GM12878 (cell line): ENCODE data around the gene SCARB1. TPM values are rescaled to one million over a fixed set of nuclear protein-coding genes. Genes with fewer than 3 reads are reported as not detected.
A peak's percentile ranks its signal among the peaks of the same experiment; 100 is the strongest.

Experiments used
- BHLHE40 ChIP-seq, 2 experiments: fragments of 450-650 bp in 1 of 2; IDR thresholded peaks; 2 replicates each; pipeline ENCODE4 v1.6.1; 2011 to 2017; ENCODE audit warnings: low read depth in 2 of 2, borderline replicate concordance in 1 of 2, improper control_type of control experiment in 1 of 2, low read length in 1 of 2, mild to moderate bottlenecking in 1 of 2
- DPF2 ChIP-seq: fragments of 450-650 bp; IDR thresholded peaks from 2 replicates; pipeline ENCODE4 v1.6.1; 2017; ENCODE audit warnings: mild to moderate bottlenecking
- GATAD2B ChIP-seq: fragments of 450-650 bp; conservative IDR thresholded peaks from 2 replicates; pipeline ENCODE4 v1.6.1; 2017; ENCODE audit warnings: low read depth, mild to moderate bottlenecking, moderate library complexity
- MYB ChIP-seq: fragments of 150-350 bp; IDR thresholded peaks from 2 replicates; pipeline ENCODE4 v1.6.1; 2014; ENCODE audit warnings: mild to moderate bottlenecking, low read depth, low read length, borderline replicate concordance
- NBN ChIP-seq: fragments of 450-650 bp; IDR thresholded peaks from 2 replicates; pipeline ENCODE4 v1.6.1; 2016
- NR2C1 ChIP-seq: fragments of 450-650 bp; IDR thresholded peaks from 2 replicates; pipeline ENCODE4 v1.6.1; 2017; ENCODE audit warnings: antibody characterized with exemption, mild to moderate bottlenecking, moderate library complexity
- POLR2AphosphoS2 ChIP-seq: IDR thresholded peaks from 2 replicates; pipeline ENCODE4 v1.6.1; 2011; ENCODE audit warnings: low read depth, mild to moderate bottlenecking, low read length, improper control_type of control experiment, moderate library complexity
- POLR2AphosphoS5 ChIP-seq: IDR thresholded peaks from 2 replicates; pipeline ENCODE4 v1.6.1; 2011; ENCODE audit warnings: mild to moderate bottlenecking, low read length, inconsistent platforms
- RB1 ChIP-seq: fragments of 450-650 bp; formaldehyde crosslinking; IDR thresholded peaks from 2 replicates; pipeline ENCODE4 v1.6.1; 2017; ENCODE audit warnings: mild to moderate bottlenecking, borderline replicate concordance
- STAT3 ChIP-seq: IDR thresholded peaks from 2 replicates; pipeline ENCODE4 v1.6.1; 2011; ENCODE audit warnings: low read depth, low read length, improper control_type of control experiment
- TCF3 ChIP-seq: IDR thresholded peaks from 2 replicates; pipeline ENCODE4 v1.6.1; 2012; ENCODE audit warnings: low read depth, mild to moderate bottlenecking, low read length, borderline replicate concordance; ENCODE audit not compliant: insufficient read depth
- ZNF24 ChIP-seq: fragments of 450-650 bp; IDR thresholded peaks from 2 replicates; pipeline ENCODE4 v1.6.1; 2017; ENCODE audit warnings: antibody characterized with exemption, mild to moderate bottlenecking
- polyA plus RNA-seq, 11 experiments: library from polyadenylated mRNA; depleted of rRNA in 4 of 11; unstranded in 6 of 11; stranded (reverse) in 5 of 11; fragments of >200 nt; fragmentation: Nextera tagmentation in 4 of 11; fragmentation: Illumina TruSeq in 1 of 11; extraction: Ambion mirVana in 4 of 11; extraction: Trizol in 1 of 11; gene quantifications; 1 replicate in 1 of 11; 2 replicates in 10 of 11; pipeline versions ENCODE4 v1.2.1 to v1.2.3, GENCODE V29; 2011 to 2016; ENCODE audit warnings: inconsistent platforms in 2 of 11, missing spikeins in 2 of 11, low read depth in 1 of 11
- total RNA-seq, 4 experiments: library from RNA; depleted of rRNA in 3 of 4; stranded (reverse); fragments of >200 nt in 3 of 4; fragmentation: Illumina TruSeq in 1 of 4; extraction: Trizol in 1 of 4; gene quantifications; 2 replicates each; pipeline versions ENCODE4 v1.2.1 to v1.2.3, GENCODE V29; 2013 to 2021
- TF ChIP-seq, protein P1 (sequence below): fragments of 450-650 bp; IDR thresholded peaks from 2 replicates; pipeline ENCODE4 v1.6.1; 2014; ENCODE audit warnings: mild to moderate bottlenecking
- TF ChIP-seq, protein P2 (sequence below): fragments of 450-650 bp; IDR thresholded peaks from 2 replicates; pipeline ENCODE4 v1.6.1; 2017; ENCODE audit warnings: mild to moderate bottlenecking, moderate library complexity
- TF ChIP-seq, protein P3 (sequence below): fragments of 450-650 bp; IDR thresholded peaks from 2 replicates; pipeline ENCODE4 v1.6.1; 2017; ENCODE audit warnings: mild to moderate bottlenecking
- TF ChIP-seq, protein P4 (sequence below): IDR thresholded peaks from 2 replicates; pipeline ENCODE4 v1.6.1; 2012; ENCODE audit warnings: mild to moderate bottlenecking, low read depth, low read length
- TF ChIP-seq, protein P5 (sequence below): fragments of 450-650 bp; IDR thresholded peaks from 2 replicates; pipeline ENCODE4 v1.6.1; 2017; ENCODE audit warnings: low read depth, mild to moderate bottlenecking, moderate library complexity

Gene SCARB1
- total and polyA plus RNA-seq, 10 of the 15 experiments (the other 5 are each of a cell fraction or from before 2014, with no cell fraction given), result 0.34 to 104 (median 63.1) TPM

DNA sequence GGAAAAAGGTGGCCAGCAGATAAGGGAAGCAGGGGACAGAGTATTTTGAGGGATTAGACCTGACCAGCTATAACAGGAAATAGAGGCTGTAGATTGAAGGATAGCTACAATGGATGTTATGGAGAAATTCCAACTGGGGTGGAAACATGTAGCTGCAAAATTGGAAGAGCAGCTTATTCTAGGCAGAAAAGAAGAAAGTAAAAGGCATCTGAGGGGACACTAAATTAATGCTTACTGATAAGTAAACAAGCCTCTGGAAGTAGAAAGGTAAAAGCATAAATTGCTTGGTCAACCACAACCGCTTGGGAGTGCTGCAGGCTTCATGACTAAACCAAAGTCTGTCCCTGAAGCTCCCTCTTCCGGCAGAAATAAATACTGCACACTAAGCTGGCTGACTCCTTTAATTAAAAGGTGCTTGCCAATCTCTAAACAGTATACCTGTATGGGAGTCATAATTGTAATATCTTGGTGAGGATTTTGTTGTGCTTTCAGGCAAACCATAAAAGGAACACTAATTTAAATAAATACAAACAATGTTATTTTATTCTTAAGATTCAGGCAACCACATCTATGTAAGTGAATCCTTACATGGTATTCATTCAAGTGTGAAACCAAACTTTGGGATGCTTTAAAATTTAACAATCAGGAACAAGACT is 43.1 kb upstream of the SCARB1 start (continued):
- TF ChIP-seq BHLHE40 (IDR thresholded peaks at IDR 0.05; ENCODE audit: borderline replicate concordance in 1 of 2, low read depth in 2 of 2, low read length in 1 of 2) (peak in 1 of 2 experiments; percentile 61; a peak in 2 of 4 replicates), GATAD2B (0 out of 2 replicates have a peak, but pooled peaks have one; percentile 24), MYB (no peak), STAT3 (0 out of 2 replicates have a peak, but pooled peaks have one; percentile 82), RB1 (peak; percentile 58; the same call in 1 of the 2 replicates), DPF2 (no peak), POLR2AphosphoS5 (no peak), ZNF24 (peak; percentile 62; the same call in 1 of the 2 replicates), POLR2AphosphoS2 (no peak), TCF3 (no peak), NBN (peak; percentile 62), NR2C1 (0 out of 2 replicates have a peak, but pooled peaks have one; percentile 13)
- TF ChIP-seq, protein P1, sequence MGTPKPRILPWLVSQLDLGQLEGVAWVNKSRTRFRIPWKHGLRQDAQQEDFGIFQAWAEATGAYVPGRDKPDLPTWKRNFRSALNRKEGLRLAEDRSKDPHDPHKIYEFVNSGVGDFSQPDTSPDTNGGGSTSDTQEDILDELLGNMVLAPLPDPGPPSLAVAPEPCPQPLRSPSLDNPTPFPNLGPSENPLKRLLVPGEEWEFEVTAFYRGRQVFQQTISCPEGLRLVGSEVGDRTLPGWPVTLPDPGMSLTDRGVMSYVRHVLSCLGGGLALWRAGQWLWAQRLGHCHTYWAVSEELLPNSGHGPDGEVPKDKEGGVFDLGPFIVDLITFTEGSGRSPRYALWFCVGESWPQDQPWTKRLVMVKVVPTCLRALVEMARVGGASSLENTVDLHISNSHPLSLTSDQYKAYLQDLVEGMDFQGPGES, result no peak
- TF ChIP-seq, protein P2, sequence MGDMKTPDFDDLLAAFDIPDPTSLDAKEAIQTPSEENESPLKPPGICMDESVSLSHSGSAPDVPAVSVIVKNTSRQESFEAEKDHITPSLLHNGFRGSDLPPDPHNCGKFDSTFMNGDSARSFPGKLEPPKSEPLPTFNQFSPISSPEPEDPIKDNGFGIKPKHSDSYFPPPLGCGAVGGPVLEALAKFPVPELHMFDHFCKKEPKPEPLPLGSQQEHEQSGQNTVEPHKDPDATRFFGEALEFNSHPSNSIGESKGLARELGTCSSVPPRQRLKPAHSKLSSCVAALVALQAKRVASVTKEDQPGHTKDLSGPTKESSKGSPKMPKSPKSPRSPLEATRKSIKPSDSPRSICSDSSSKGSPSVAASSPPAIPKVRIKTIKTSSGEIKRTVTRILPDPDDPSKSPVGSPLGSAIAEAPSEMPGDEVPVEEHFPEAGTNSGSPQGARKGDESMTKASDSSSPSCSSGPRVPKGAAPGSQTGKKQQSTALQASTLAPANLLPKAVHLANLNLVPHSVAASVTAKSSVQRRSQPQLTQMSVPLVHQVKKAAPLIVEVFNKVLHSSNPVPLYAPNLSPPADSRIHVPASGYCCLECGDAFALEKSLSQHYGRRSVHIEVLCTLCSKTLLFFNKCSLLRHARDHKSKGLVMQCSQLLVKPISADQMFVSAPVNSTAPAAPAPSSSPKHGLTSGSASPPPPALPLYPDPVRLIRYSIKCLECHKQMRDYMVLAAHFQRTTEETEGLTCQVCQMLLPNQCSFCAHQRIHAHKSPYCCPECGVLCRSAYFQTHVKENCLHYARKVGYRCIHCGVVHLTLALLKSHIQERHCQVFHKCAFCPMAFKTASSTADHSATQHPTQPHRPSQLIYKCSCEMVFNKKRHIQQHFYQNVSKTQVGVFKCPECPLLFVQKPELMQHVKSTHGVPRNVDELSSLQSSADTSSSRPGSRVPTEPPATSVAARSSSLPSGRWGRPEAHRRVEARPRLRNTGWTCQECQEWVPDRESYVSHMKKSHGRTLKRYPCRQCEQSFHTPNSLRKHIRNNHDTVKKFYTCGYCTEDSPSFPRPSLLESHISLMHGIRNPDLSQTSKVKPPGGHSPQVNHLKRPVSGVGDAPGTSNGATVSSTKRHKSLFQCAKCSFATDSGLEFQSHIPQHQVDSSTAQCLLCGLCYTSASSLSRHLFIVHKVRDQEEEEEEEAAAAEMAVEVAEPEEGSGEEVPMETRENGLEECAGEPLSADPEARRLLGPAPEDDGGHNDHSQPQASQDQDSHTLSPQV, result peak; percentile 92
- TF ChIP-seq, protein P3, sequence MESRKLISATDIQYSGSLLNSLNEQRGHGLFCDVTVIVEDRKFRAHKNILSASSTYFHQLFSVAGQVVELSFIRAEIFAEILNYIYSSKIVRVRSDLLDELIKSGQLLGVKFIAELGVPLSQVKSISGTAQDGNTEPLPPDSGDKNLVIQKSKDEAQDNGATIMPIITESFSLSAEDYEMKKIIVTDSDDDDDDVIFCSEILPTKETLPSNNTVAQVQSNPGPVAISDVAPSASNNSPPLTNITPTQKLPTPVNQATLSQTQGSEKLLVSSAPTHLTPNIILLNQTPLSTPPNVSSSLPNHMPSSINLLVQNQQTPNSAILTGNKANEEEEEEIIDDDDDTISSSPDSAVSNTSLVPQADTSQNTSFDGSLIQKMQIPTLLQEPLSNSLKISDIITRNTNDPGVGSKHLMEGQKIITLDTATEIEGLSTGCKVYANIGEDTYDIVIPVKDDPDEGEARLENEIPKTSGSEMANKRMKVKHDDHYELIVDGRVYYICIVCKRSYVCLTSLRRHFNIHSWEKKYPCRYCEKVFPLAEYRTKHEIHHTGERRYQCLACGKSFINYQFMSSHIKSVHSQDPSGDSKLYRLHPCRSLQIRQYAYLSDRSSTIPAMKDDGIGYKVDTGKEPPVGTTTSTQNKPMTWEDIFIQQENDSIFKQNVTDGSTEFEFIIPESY, result no peak
- TF ChIP-seq, protein P4, sequence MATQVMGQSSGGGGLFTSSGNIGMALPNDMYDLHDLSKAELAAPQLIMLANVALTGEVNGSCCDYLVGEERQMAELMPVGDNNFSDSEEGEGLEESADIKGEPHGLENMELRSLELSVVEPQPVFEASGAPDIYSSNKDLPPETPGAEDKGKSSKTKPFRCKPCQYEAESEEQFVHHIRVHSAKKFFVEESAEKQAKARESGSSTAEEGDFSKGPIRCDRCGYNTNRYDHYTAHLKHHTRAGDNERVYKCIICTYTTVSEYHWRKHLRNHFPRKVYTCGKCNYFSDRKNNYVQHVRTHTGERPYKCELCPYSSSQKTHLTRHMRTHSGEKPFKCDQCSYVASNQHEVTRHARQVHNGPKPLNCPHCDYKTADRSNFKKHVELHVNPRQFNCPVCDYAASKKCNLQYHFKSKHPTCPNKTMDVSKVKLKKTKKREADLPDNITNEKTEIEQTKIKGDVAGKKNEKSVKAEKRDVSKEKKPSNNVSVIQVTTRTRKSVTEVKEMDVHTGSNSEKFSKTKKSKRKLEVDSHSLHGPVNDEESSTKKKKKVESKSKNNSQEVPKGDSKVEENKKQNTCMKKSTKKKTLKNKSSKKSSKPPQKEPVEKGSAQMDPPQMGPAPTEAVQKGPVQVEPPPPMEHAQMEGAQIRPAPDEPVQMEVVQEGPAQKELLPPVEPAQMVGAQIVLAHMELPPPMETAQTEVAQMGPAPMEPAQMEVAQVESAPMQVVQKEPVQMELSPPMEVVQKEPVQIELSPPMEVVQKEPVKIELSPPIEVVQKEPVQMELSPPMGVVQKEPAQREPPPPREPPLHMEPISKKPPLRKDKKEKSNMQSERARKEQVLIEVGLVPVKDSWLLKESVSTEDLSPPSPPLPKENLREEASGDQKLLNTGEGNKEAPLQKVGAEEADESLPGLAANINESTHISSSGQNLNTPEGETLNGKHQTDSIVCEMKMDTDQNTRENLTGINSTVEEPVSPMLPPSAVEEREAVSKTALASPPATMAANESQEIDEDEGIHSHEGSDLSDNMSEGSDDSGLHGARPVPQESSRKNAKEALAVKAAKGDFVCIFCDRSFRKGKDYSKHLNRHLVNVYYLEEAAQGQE, result no peak
- TF ChIP-seq, protein P5, sequence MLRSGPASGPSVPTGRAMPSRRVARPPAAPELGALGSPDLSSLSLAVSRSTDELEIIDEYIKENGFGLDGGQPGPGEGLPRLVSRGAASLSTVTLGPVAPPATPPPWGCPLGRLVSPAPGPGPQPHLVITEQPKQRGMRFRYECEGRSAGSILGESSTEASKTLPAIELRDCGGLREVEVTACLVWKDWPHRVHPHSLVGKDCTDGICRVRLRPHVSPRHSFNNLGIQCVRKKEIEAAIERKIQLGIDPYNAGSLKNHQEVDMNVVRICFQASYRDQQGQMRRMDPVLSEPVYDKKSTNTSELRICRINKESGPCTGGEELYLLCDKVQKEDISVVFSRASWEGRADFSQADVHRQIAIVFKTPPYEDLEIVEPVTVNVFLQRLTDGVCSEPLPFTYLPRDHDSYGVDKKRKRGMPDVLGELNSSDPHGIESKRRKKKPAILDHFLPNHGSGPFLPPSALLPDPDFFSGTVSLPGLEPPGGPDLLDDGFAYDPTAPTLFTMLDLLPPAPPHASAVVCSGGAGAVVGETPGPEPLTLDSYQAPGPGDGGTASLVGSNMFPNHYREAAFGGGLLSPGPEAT, result no peak
